GM21528 (cell line): Measurements from ENCODE around the gene FSTL1.
"Not testable (repeated sequence)": the region's sequence is repeated elsewhere in the genome, so short reads cannot be mapped to it uniquely, and the experiment has no call there.

Experiments
- ATAC-seq: cut with Tn5 transposase; IDR thresholded peaks from one replicate; pipeline ENCODE4 v1.9.1; 2021; ENCODE audit warnings: mild to moderate bottlenecking, moderate library complexity; ENCODE audit not compliant: unreplicated experiment, low FRiP score

Gene FSTL1

GRCh38 chr3:120420360-120420759, 30.4 kb downstream of the FSTL1 start:
- no peak for ATAC-seq

GRCh38 chr3:120419797-120420196, 31.0 kb downstream of the FSTL1 start:
- ATAC-seq = no peak

- no peak for ATAC-seq
Measured at GRCh38 chr3:120418866-120419490, 31.8 kb downstream of the FSTL1 start.

- no peak for ATAC-seq
Measured at GRCh38 chr3:120418446-120418845, 32.3 kb downstream of the FSTL1 start.

- ATAC-seq = peak; percentile 100
Measured at GRCh38 chr3:120417272-120417911, 33.4 kb downstream of the FSTL1 start.

- peak; percentile 37 for ATAC-seq
Measured at GRCh38 chr3:120416868-120417267, 33.9 kb downstream of the FSTL1 start.

- no peak for ATAC-seq
Measured at GRCh38 chr3:120415756-120416155, 35.0 kb downstream of the FSTL1 start.

- no peak for ATAC-seq
Measured at GRCh38 chr3:120410541-120410940, 40.3 kb downstream of the FSTL1 start.

GRCh38 chr3:120410116-120410515, 40.7 kb downstream of the FSTL1 start:
- ATAC-seq = no peak

GRCh38 chr3:120407508-120408287, 43.1 kb downstream of the FSTL1 start:
- ATAC-seq = no peak

- no peak for ATAC-seq
Measured at GRCh38 chr3:120404876-120405275, 45.9 kb downstream of the FSTL1 start.

- ATAC-seq = no peak
Measured at GRCh38 chr3:120402257-120402656, 48.5 kb downstream of the FSTL1 start.

GRCh38 chr3:120399372-120399771, 51.4 kb downstream of the FSTL1 start:
- ATAC-seq = peak; percentile 91

GRCh38 chr3:120396469-120396868, 54.3 kb downstream of the FSTL1 start:
- no peak for ATAC-seq

GRCh38 chr3:120394347-120394746, 56.4 kb downstream of the FSTL1 start:
- no peak for ATAC-seq

GRCh38 chr3:120393761-120394160, 57.0 kb downstream of the FSTL1 start:
- no peak for ATAC-seq

GRCh38 chr3:120393243-120393642, 57.5 kb downstream of the FSTL1 start:
- no peak for ATAC-seq

- ATAC-seq = no peak
Measured at GRCh38 chr3:120382941-120383447, 67.8 kb downstream of the FSTL1 start.

- no peak for ATAC-seq
Measured at GRCh38 chr3:120381503-120381902, 69.3 kb downstream of the FSTL1 start.

GRCh38 chr3:120377948-120378347, 72.8 kb downstream of the FSTL1 start:
- not testable (repeated sequence) for ATAC-seq

- no peak for ATAC-seq
Measured at GRCh38 chr3:120370463-120370862, 80.3 kb downstream of the FSTL1 start.
